Kidney (tissue), 14 donors: ENCODE measurements around the gene NEO1. TPM values are rescaled to one million over a fixed set of nuclear protein-coding genes. Genes with fewer than 3 reads are reported as not detected.
A peak's percentile ranks its signal among the peaks of the same experiment; 100 is the strongest.

Source experiments
- DNase-seq, 5 donors: peaks; one replicate each; pipeline ENCODE4 v3.0.0-alpha.2; 2013 to 2020
- FAIRE-seq: peaks from 2 replicates; lab custom pipeline; 2012; peaks lifted over from hg19 to GRCh38; lab: Jason Lieb, UNC
- H3K27ac ChIP-seq, 2 donors: one replicate each; pipeline ENCODE4 v1.7.0; 2013; ENCODE audit warnings: low read depth in 2 of 2, low read length in 2 of 2, inconsistent platforms in 1 of 2
- H3K27me3 ChIP-seq: one replicate; pipeline ENCODE4 v1.7.1; 2013; ENCODE audit warnings: low read length, inconsistent platforms; ENCODE audit not compliant: control insufficient read depth, insufficient read depth
- H3K36me3 ChIP-seq, 3 donors: one replicate each; pipeline versions ENCODE4 v1.7.0 to v1.7.1; 2013; ENCODE audit warnings: low read length in 3 of 3, control low read depth in 1 of 3, inconsistent platforms in 1 of 3; ENCODE audit not compliant: insufficient read depth in 3 of 3, control insufficient read depth in 2 of 3
- H3K4me1 ChIP-seq, 3 donors: one replicate each; pipeline versions ENCODE4 v1.7.0 to v1.7.1; 2013; ENCODE audit warnings: low read length in 3 of 3, inconsistent platforms in 1 of 3, low read depth in 1 of 3; ENCODE audit not compliant: control insufficient read depth in 2 of 3, insufficient read depth in 2 of 3
- H3K4me3 ChIP-seq, 3 donors: one replicate each; pipeline versions ENCODE4 v1.7.0 to v1.8.1; 2013; ENCODE audit warnings: low read length in 3 of 3, control low read depth in 1 of 3, inconsistent platforms in 1 of 3
- H3K9ac ChIP-seq, 3 donors: one replicate each; pipeline versions ENCODE4 v1.7.0 to v1.7.1; 2013; ENCODE audit warnings: low read length in 3 of 3, control low read depth in 1 of 3, inconsistent platforms in 1 of 3
- H3K9me3 ChIP-seq, 3 donors: one replicate each; pipeline versions ENCODE4 v1.7.0 to v1.7.1; 2013; ENCODE audit warnings: low read length in 3 of 3, control low read depth in 1 of 3, inconsistent platforms in 1 of 3; ENCODE audit not compliant: control insufficient read depth in 2 of 3, insufficient read depth in 1 of 3
- CTCF ChIP-seq: IDR thresholded peaks from 3 replicates; pipeline ENCODE4 v1.5.1; 2012; ENCODE audit warnings: mild to moderate bottlenecking, moderate library complexity, borderline replicate concordance; ENCODE audit not compliant: insufficient read depth; ENCODE audit errors: extremely low read depth
- intact Hi-C: fragments of 100-400 bp; cut with DNase I; formaldehyde crosslinking; loops from one replicate; pipeline ENCODE4 v1.11.1; 2022
- polyA plus RNA-seq: library from polyadenylated mRNA; stranded (reverse); fragments of 350-450 nt; fragmentation: Illumina TruSeq; extraction: RNeasy Lipid Tissue Mini Kit (QIAGEN cat#74804); gene quantifications from one replicate; pipeline ENCODE4 v1.2.3, GENCODE V29; 2014; ENCODE audit warnings: low read depth, low replicate concordance; ENCODE audit not compliant: insufficient read depth
- total RNA-seq: library from RNA; stranded (reverse); fragmentation: NEBNext Ultra II Directional; extraction: Animal tissue kit (Norgen Biotek cat#: 25700); gene quantifications from one replicate; pipeline ENCODE4 v1.2.1, GENCODE V29; 2021
- donor health status: control.
- donor health status: control.
- donor health status: control.
- donor health status: control.
- donor health status: control.
- donor health status: DM: yes; HTN: yes; CAD: no.
- donor health status: Normal renal cell carcinoma (clear cell type).

The NEO1 gene
- total and polyA plus RNA-seq, 2 donors from 2014 or later, result 12.4 to 43.3 TPM

GRCh38 chr15:73331501-73331900 lies 279.2 kb downstream of the NEO1 start:
- no peak overlapping the region for H3K9ac ChIP-seq

GRCh38 chr15:73331991-73332925 lies 280.0 kb downstream of the NEO1 start:
- FAIRE-seq (no peak), DNase-seq (peak in 1 of 5 donors; percentile 52)
- no peaks in the 10 kb centered on the region for H3K27me3 ChIP-seq
- intact Hi-C loops, result no loop called here
- H3K4me3 ChIP-seq, result no peak overlapping the region
- no peaks in the 10 kb centered on the region for H3K9me3 ChIP-seq
- TF ChIP-seq CTCF, result no peak
- no peak overlapping the region for H3K9ac ChIP-seq
- H3K36me3 ChIP-seq, result no peaks in the 10 kb centered on the region
- H3K4me1 ChIP-seq, result no peaks in the 10 kb centered on the region
- no peak overlapping the region for H3K27ac ChIP-seq

More at GRCh38 chr15:73331501-73331900, 279.2 kb downstream of the NEO1 start:
- peak in 1 of 5 donors; percentile 14 for DNase-seq
- Histone ChIP-seq H3K36me3 (no peaks in the 10 kb centered on the region), H3K4me3 (no peak overlapping the region), H3K9me3 (no peaks in the 10 kb centered on the region), H3K27ac (no peak overlapping the region), H3K4me1 (no peaks in the 10 kb centered on the region), H3K27me3 (no peaks in the 10 kb centered on the region)
- intact Hi-C loops, result no loop called here
- no peak for TF ChIP-seq CTCF
- no peak for FAIRE-seq

GRCh38 chr15:73333001-73333400 lies 280.7 kb downstream of the NEO1 start:
- FAIRE-seq (no peak), DNase-seq (peak in 1 of 5 donors; percentile 20)
- Histone ChIP-seq H3K4me3 (no peak overlapping the region), H3K4me1 (no peaks in the 10 kb centered on the region), H3K9me3 (no peaks in the 10 kb centered on the region), H3K27ac (no peak overlapping the region), H3K9ac (no peak overlapping the region), H3K36me3 (no peaks in the 10 kb centered on the region), H3K27me3 (no peaks in the 10 kb centered on the region)
- no peak for TF ChIP-seq CTCF
- intact Hi-C loops, result no loop called here
